Measurements from ENCODE around the gene YIPF5.
A peak's percentile ranks its signal among the peaks of the same experiment; 100 is the strongest.

YIPF5 gene

GRCh38 chr5:144177548-144177947 is 7.1 kb upstream of the YIPF5 start:
- DNase-seq = no peak

- no peak for DNase-seq
Observed at GRCh38 chr5:144173766-144174165, 3.3 kb upstream of the YIPF5 start.

DNA sequence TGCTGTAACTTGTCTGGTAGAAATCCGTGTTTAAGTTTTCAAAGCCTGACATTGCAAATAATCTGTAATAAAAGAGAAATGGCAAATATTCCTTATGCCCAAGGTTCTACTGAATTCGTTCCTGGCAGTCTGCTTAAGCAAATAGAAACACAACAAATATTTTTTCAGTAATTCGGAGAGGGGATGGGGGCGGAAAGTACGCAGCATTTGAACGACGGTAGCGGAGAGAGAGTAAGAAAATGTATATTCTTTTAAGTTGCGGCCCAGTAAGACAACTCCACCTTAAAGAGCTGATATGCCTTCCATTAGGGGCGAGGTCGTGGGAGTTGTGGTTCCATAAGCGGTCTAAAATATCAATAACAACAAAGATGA is 569 bp downstream of the YIPF5 start:
- DNase-seq = no peak

DNA sequence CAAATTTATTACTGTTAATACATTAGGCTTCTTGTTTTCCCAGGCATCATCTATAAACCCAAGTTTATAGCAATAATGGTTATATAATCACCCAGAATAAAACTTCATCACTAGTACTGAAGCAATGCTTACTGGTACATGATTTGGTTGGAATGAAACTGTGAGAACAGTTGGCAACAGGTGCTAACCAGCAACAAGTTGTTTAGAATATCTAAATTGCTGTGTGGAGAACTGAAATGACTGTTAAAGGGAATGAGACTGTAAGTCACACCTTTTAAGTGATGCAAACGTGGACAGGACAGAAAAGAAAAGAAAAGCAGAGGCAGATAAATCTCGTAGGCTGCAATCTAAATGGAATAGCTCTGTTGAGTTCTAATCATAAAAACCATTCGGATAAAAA is 2.5 kb downstream of the YIPF5 start:
- DNase-seq = no peak

- no peak for DNase-seq
Observed at GRCh38 chr5:144166696-144167095, 3.8 kb downstream of the YIPF5 start.

GRCh38 chr5:144162686-144163085 is 7.8 kb downstream of the YIPF5 start:
- DNase-seq = no peak

DNA sequence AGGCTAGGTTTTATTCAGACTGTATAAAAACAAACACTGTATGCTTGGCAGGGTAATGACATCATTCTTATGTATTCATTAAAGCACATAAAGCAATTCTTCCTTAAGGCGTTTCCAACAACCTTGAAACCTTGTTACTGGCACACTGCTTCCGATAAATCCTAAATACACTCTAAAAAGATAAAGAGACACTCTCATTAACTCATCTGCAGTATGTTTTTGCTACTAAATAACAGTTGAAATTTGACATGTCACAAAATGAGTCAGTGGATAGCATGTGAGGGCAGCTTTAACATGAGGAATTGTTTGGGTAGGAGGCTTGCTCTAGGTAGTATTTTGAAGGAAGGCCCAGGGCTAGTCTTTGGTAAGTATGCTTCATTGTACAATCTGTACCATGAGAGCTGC is 13.7 kb downstream of the YIPF5 start:
- no peak for DNase-seq

GRCh38 chr5:144151026-144151425 is 19.4 kb downstream of the YIPF5 start:
- DNase-seq = no peak

DNA sequence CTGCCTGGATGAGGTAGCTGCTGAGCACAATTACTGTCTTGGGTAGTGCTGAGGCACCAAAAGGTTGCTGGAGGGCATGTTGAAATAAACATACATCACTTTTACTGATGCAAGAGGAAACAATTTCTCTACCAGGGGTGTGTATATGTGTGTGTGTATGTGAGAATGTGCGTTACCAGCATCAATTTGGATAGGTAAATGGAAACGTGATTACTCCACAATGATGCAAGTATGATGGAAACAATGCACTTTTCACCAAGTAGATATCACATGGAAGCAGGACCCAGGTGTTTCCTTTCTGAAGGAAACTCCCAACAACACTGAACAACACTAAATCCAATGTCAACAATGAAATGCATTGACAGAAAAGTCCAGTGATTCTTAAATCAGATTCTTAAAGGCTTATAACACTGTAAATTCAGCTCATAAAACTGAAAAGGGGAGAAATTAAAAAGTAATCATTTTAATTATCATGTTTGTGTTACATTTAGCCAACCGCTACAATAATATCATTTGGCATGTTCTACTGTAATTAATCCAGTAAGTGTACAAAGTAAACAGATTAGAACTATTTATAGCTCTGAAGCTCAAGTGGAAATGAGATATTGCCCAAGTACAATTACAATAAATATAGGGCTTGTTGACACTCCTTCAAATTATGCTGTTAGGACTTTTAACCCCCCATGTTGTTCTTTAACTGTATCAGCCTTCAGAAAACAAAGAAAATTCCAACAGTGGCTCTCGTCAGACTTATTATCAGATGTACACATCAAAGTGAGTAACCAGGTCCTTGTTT is 25.3 kb downstream of the YIPF5 start:
- DNase-seq = no peak

DNA sequence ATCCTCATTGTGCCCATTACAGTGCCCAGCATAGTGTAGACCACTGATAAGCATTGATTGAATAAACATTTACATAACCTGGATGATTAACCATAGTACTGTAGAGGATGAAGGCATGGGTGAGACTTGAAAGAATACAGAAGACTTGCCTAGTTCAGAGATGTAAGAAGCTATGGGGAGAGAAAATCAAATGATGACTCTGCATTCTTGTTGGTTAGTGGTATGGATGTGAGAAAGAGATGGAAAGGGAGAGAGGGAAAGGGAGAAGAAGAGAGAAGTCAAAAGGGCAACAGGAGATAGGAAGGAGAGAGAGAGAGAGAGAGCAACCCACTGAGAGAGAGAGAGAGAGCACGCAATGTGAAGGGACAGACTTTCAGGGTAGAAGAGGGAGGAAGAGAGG is 26.8 kb downstream of the YIPF5 start:
- no peak for DNase-seq

DNA sequence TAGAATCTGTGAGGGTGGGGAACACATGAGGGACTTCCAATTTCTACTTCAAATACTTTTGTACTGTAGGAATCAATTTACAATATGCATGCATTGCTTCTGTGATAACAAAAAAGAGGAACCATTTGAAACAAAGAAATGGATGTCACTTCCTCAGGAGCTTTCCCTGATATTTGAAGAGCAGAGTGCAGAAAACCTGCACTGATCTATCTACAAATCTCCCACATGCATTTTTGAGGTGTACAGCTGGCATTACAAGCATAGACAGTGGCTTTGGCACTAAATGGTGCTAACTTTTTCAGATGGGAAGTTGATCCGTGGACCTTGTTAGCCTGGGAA is 27.7 kb downstream of the YIPF5 start:
- DNase-seq = peak; percentile 39

- peak; percentile 68 for DNase-seq
Observed at GRCh38 chr5:144142139-144142823, 28.2 kb downstream of the YIPF5 start.

DNA sequence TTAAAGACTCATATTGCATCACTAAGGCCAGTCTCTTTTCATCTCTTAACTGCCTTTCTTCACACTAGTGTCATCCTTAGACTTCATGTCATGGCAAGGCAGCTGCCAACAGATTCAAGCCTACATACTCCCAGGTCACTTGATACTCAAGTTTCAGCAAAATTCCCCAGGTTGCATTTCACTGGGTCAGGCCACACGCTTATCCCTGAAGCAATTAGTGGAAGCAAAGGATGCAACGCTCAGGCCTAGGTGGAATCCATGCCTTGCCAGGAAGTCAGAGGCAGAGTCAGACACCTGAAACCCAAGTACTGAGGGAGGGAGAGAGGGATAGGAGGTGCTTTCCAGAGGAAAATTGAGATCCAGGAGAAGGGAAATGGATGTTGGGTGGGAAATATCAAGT is 28.9 kb downstream of the YIPF5 start:
- no peak for DNase-seq

DNA sequence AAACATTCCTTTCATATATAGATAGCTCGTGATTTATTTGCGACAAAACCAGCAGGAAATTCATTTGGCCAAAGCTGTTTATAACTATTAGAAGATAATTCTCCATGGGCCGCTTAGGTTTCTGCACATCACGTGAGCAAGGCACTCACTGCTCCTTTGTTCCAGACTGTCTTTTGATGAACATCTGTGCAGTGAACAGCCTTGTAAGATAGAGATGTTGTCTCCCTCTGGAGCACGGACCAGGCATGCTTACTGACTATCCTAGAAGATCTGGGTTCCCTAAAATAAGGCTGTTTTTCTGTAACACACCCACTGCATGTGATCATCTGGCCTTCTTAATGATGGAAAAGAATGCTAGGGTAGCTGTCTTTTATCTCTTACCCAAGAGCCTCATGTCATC is 30.9 kb downstream of the YIPF5 start:
- DNase-seq = no peak

DNA sequence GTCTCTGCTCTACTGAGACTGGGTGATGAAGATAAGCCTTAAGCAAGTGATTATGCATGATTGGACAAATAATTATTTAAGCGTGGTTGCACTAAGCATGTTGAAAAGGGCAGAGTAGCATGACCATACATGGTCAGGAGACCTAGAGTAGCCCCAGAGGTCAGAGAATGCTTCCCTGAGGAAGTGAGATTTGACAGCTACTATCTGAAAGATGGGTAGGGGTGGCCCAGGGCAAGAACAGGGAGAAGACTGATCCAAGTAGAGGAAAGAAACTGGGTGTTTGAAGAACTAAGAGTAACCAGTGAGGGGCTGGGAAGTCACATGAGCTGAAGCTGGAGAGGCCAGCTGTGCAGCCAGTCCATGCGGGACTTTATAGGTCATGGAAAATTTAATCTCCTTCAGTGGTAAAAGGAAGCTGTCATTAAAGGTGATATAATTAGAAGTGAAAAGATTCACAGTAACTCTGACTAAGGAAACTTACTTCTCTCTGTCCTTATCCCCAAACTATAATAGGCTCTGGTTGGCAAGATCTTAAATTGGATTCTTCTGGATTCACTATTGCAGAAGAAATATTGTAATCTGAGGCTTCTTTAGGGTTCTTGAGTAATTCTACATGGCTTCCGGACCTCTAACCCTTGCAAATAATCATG is 35.2 kb downstream of the YIPF5 start:
- peak; percentile 79 for DNase-seq

- no peak for DNase-seq
Observed at GRCh38 chr5:144134194-144134826, 36.1 kb downstream of the YIPF5 start.

- no peak for DNase-seq
Observed at GRCh38 chr5:144133050-144133633, 37.3 kb downstream of the YIPF5 start.

DNA sequence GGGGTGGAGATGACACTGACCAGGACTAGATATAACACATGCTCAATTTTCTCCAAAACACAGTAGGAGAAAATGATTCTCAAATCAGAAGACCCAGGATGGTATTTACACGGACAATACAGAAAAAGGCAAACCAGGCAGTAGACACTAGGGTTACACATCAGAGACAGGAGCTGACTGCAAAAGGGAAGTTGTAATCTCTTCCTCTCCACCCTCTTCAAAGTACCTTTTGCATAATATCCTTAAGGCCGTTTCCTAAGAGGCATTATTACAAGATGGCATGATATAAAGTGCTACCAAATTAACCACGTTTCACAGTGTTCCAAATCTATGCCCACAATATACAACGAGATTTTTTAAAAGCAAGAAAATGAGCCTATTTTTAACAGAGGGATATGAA is 39.2 kb downstream of the YIPF5 start:
- DNase-seq = peak; percentile 61

GRCh38 chr5:144130306-144130705 is 40.2 kb downstream of the YIPF5 start:
- DNase-seq = no peak

DNA sequence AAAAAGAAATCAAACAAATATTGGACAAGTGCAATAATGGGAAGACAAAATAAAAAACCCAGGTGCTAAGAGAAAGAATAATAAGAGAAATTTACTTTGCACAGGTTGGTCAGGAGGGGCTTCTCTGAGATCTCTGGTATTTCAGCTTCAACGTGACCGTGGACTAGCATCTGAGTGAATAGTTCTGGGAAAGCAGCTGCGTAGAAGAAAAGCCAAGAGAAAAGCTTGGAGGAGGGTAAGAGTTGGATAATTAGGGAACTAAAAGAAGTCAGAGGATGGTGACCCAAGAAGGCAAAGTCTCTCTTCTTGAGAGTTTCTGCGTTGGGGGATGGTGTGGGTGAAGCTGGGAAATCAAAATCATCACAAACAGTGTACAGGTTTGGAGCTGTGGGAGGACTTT is 41.6 kb downstream of the YIPF5 start:
- no peak for DNase-seq

DNA sequence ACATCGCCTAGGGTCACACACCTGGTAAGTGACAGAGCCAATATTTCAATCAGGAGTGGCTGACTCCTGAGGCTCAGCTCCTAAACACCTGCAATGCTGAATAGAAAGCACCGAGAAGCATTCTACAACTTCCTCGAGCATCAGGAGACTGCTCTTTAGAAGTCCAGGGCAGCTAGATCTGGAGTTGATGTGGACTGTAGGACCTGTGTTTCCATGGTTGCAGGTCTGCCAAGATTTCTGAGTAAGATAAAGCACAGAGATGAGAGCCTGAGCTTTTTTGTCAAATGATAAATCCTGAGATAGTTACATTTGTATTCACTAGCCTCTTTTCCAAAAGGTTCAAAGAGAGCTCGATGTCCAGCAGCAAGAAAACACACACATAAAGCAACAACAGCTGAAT is 43.8 kb downstream of the YIPF5 start:
- DNase-seq = no peak

- DNase-seq = no peak
Observed at GRCh38 chr5:144125163-144125726, 45.2 kb downstream of the YIPF5 start.

GRCh38 chr5:144122641-144123040 is 47.8 kb downstream of the YIPF5 start:
- no peak for DNase-seq

Data from MV-4-11 (cell line).